ENCODE results near the gene MINK1. TPM values are rescaled to one million over a fixed set of nuclear protein-coding genes. Genes with fewer than 3 reads are reported as not detected.

Gene MINK1
- 55.7 and 77.2 TPM in 2 replicates for total RNA-seq

GRCh38 chr17:4833178-4833940, at the start of gene MINK1:
Gene MINK1, plus strand, starts transcription at chr17:4833340. Its CDS starts 244 bp downstream, at chr17:4833584.

GRCh38 chr17:4786106-4786511, 47.0 kb upstream of the MINK1 start, which contains the start of gene VMO1:
Gene VMO1, minus strand, starts transcription at chr17:4786364. Its CDS starts 12 bp downstream, at chr17:4786352.

GRCh38 chr17:4788807-4789700, 44.1 kb upstream of the MINK1 start, which contains the start of gene GLTPD2:
Gene GLTPD2, plus strand, starts transcription at chr17:4788964. Its CDS starts 48 bp downstream, at chr17:4789012.

GRCh38 chr17:4802228-4802627, 30.9 kb upstream of the MINK1 start, which contains the start of gene C17orf114:
Gene C17orf114, minus strand, starts transcription at chr17:4802328.

GRCh38 chr17:4806777-4807604, 26.1 kb upstream of the MINK1 start, which contains the start of gene PLD2:
Gene PLD2, plus strand, starts transcription at chr17:4807152. Its CDS starts 621 bp downstream, at chr17:4807773.

GRCh38 chr17:4899341-4900230, 66.4 kb downstream of the MINK1 start, which contains the start of gene C17orf107:
Gene C17orf107, plus strand, starts transcription at chr17:4899536. Its CDS starts 227 bp downstream, at chr17:4899763.

GRCh38 chr17:4903051-4903818, 70.1 kb downstream of the MINK1 start, which contains the start of gene CHRNE:
Gene CHRNE, minus strand, starts transcription at chr17:4903098. Its CDS starts 35 bp downstream, at chr17:4903063.

GRCh38 chr17:4931963-4932362, 98.8 kb downstream of the MINK1 start, which contains the start of gene GP1BA:
Gene GP1BA, plus strand, starts transcription at chr17:4932277. Its CDS starts 328 bp downstream, at chr17:4932605.

GRCh38 chr17:4939796-4940554, 106.8 kb downstream of the MINK1 start, which contains the start of the genes RNF167 and SLC25A11:
Gene RNF167, plus strand, starts transcription at chr17:4940268. Its CDS starts 642 bp downstream, at chr17:4940910.
Gene SLC25A11, minus strand, starts transcription at chr17:4940046. Its CDS starts 136 bp downstream, at chr17:4939910.

Other genes with a start within 250 kb of the MINK1 start
- under 0.01 TPM in 1 of 2 replicates, not detected in the other for gene SMTNL2, start 248.8 kb upstream of the MINK1 start, total RNA-seq
- not detected in 2 replicates for gene ALOX15, start 191.7 kb upstream of the MINK1 start, total RNA-seq
- gene PELP1, start 129.2 kb upstream of the MINK1 start, total RNA-seq, result 30.9 and 36.4 TPM in 2 replicates
- 3.1 and 5.3 TPM in 2 replicates for gene ARRB2, start 122.7 kb upstream of the MINK1 start, total RNA-seq
- 12.6 and 13.5 TPM in 2 replicates for gene MED11, start 101.9 kb upstream of the MINK1 start, total RNA-seq
- gene ZMYND15, start 93.5 kb upstream of the MINK1 start, total RNA-seq, result 0.21 and 1.2 TPM in 2 replicates
- gene CXCL16, start 93.4 kb upstream of the MINK1 start, total RNA-seq, result 13.9 and 42.2 TPM in 2 replicates
- not detected in 2 replicates for gene TM4SF5, start 61.5 kb upstream of the MINK1 start, total RNA-seq
- gene VMO1, start 47.0 kb upstream of the MINK1 start, total RNA-seq, result 0.72 and 1.1 TPM in 2 replicates
- not detected in 2 replicates for gene GLTPD2, start 44.4 kb upstream of the MINK1 start, total RNA-seq
- gene PSMB6, start 37.2 kb upstream of the MINK1 start, total RNA-seq, result 121 and 163 TPM in 2 replicates
- gene PLD2, start 26.2 kb upstream of the MINK1 start, total RNA-seq, result 15.3 and 25.8 TPM in 2 replicates
- gene C17orf107, start 66.2 kb downstream of the MINK1 start, total RNA-seq, result 1.7 and 2.9 TPM in 2 replicates
- gene CHRNE, start 69.8 kb downstream of the MINK1 start, total RNA-seq, result 0.24 and 0.64 TPM in 2 replicates
- gene GP1BA, start 98.9 kb downstream of the MINK1 start, total RNA-seq, result not detected in 2 replicates
- gene SLC25A11, start 106.7 kb downstream of the MINK1 start, total RNA-seq, result 65.4 and 88.4 TPM in 2 replicates
- gene RNF167, start 106.9 kb downstream of the MINK1 start, total RNA-seq, result 24.5 and 26.0 TPM in 2 replicates
- gene PFN1, start 115.2 kb downstream of the MINK1 start, total RNA-seq, result 382 and 601 TPM in 2 replicates
- gene ENO3, start 117.8 kb downstream of the MINK1 start, total RNA-seq, result 1.5 and 3.9 TPM in 2 replicates
- 34.7 and 38.2 TPM in 2 replicates for gene SPAG7, start 134.5 kb downstream of the MINK1 start, total RNA-seq
- gene CAMTA2, start 154.3 kb downstream of the MINK1 start, total RNA-seq, result 4.5 and 5.3 TPM in 2 replicates
- 0.21 TPM in 1 of 2 replicates, not detected in the other for gene INCA1, start 164.2 kb downstream of the MINK1 start, total RNA-seq
- gene KIF1C, start 164.6 kb downstream of the MINK1 start, total RNA-seq, result 103 and 111 TPM in 2 replicates
- gene SLC52A1, start 202.1 kb downstream of the MINK1 start, total RNA-seq, result 0.48 and 1.7 TPM in 2 replicates
- gene ZFP3, start 245.1 kb downstream of the MINK1 start, total RNA-seq, result 0.43 and 0.48 TPM in 2 replicates